Activated CD4-positive, alpha-beta T cell treated with anti-CD3 and anti-CD28 coated beads, Interleukin-2, Interleukin-4, amounts not matched to agents 100 ng/mL and 50 ng/mL, durations not matched to agents 16 hours and 8 hours (primary cell): ENCODE results near the gene TOLLIP.

Experiments
- DNase-seq: peaks from one replicate; pipeline ENCODE4 v3.0.0-alpha.2; 2020; ENCODE audit warnings: low spot score

TOLLIP gene

GRCh38 chr11:1298695-1299492 lies 10.5 kb downstream of the TOLLIP start:
- DNase-seq, result no peak

DNA sequence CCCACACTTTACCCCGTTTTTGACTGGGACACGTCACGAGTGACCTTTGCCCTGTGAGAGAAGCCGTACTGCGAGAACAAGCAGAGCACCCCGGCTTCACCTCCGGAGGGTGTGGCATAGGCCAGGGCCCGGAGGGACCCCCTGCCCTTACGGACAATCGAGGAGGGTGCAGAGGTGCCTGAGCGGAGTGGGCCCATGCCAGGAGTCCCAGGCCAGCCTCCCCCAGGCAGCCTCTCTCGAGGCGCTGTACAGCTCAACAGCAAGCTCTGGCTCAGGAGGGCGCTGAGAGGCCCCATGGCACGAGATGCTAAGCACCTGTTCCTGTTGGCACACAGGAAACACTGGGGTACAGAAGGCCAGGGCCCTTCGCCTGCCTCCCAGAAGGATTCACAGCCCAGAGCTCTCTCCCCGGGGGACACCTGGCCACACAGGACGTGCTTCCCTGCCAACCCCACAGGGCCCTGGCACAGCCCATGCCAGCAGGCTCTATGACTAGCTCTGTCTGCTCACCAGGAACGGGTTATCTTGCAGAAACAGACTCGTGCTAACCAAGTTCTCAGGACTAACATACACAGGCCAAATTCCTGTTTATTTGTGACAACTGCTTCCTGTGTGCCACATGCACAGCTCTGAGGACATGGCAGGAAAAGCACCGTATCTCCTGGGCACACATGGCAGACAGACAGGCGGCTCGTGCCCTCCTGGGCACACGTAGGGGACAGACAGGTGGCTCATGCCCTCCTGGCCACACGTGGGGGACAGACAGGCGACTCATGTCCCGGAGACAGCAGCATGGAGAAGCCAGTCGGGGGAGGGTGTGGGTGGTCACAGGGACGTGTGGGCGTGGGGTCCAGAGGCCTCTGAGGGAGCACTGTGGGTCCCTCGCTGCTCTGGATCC lies 11.6 kb downstream of the TOLLIP start:
- no peak for DNase-seq

DNA sequence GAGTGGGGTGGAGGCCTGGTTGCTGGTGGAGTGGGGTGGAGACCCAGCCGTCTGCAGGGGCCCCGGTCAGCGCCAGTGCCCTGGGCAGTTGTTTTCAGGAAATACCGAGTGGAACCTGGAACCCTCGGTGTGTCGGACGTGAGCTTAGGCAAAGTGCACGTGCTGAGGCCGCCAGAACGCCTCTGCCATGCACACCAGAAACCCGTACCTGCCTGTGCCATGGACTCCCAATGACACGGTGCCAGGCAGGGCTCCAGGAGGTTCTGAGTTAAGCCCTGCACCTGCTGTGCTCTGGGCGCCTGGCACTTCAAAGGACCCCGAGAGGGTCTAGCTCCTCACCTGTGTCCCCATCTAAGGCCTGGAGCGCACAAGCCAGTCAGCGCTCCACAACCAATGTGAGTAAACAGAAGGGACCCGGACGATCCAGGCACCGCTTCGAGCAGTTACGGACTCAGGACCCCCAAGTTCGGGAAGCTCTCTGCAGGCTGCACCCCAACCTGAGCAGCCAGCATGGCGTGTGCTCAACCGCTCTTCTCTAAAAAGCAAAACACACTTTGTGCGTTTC lies 12.3 kb downstream of the TOLLIP start:
- DNase-seq, result no peak

- no peak for DNase-seq
Measured at GRCh38 chr11:1296287-1296686, 13.1 kb downstream of the TOLLIP start.

- DNase-seq, result no peak
Measured at GRCh38 chr11:1295591-1295990, 13.8 kb downstream of the TOLLIP start.

DNA sequence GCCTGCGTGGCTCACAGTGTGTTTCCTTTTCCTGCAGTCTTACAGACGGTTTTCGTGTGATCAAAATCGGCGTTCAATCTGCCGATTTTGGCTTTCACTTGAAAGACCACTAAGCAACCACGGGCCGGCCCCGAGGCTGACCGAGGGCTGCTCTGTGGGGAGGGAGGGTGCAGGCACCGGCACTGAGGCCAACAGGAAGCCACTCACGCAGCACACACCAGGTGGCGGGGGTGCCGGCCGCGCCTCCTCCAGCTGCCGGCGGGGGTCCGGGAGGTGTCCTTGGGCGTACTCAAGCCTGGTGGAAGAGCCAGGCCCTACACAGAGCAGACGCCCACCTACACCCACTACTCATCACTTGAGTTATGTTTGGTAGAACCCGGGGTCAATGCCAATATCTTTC lies 14.3 kb downstream of the TOLLIP start:
- DNase-seq, result no peak

DNA sequence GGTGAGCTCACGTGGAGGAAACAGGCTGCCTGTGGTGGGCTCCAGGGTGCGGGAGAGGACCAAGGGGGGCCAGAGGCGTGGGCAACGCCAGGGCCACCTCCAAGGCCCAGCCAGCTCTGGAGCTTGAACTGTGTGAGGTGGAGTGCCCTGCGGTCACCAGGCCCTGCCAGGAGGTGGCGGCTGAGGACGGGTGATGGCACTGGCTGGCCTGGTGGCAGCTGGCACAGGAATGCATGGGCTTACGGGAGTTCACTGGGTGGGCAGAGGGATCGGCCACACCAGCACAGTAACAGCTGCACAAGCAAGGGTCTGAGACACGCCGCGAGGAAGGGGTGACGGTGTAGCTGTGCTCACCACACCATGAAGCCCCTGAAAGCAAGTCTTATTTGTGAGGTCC lies 15.8 kb downstream of the TOLLIP start:
- DNase-seq, result no peak

DNA sequence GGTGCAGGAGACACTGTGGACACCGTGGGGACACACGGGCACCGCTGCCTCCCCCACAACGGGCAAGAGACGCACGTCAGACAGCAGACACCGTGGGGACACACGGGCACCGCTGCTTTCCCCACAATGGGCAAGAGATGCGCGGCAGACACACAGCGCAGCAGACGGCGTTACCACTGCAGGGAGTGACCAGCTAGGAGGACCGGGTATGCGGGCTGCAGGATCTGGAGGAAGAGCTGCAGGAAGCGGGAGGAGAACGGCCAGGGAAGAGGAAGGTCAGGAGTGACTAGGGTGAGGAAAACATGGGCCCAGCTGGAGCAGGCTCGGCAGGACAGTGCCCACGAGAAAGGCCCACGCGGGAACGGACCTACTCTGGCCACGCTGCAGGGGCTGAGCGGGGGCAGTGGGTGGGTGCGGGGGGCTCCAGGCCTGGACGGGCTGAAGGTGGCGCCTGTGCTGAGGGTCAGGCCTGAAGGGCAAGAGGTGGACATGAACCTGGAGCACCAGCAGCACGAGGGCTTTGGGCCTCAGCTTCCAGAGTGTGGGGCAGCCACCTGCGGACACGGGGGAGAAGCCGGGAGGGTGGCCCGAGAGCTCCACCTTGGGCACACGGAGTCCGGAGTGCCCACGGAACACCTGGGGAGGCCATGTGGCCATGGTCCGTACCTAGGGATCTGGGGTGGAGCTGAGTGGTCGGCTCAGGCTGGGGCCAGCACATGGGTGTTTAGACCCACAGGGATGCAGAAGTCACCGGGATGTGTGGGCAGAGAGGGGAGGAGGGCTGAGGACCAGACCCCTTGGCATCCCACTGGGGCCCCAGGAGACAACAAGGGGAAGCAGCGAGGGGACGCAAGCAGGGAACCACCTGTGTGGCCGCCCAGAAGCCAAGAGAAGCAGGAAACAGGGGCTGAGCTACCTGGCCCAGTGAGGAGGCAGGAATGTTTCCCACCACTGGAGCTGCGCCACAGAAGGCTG lies 16.5 kb downstream of the TOLLIP start:
- DNase-seq, result no peak

GRCh38 chr11:1292018-1292643 lies 17.3 kb downstream of the TOLLIP start:
- no peak for DNase-seq

DNA sequence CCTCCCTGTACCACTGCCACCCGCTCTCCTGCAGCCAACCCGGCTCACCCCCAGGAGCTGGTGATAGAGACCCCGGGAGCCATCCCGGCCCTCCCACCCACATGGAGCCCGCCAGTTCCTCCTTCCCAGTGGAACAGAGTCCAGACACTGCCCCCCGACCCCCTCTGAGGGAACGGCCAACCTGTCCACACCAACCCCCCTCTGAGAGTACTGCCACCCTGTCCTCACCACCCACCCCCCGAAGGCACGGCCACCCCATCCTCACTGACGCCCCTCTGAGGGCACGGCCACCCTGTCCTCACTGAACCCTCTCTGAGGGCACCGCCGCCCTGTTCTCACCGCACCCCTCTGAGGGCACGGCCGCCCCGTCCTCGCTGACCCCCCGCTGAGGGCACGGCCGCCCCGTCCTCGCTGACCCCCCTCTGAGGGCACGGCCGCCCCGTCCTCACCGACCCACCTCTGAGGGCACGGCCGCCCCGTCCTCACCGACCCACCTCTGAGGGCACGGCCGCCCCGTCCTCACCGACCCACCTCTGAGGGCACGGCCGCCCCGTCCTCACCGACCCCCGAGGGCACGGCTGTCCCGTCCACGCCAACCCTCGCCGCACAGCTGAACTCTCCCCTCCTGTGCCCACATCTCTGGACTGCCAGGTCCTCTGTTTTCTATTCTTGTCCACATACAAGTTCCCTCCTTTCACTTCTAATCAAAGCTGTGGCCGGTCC lies 18.0 kb downstream of the TOLLIP start:
- DNase-seq, result no peak

DNA sequence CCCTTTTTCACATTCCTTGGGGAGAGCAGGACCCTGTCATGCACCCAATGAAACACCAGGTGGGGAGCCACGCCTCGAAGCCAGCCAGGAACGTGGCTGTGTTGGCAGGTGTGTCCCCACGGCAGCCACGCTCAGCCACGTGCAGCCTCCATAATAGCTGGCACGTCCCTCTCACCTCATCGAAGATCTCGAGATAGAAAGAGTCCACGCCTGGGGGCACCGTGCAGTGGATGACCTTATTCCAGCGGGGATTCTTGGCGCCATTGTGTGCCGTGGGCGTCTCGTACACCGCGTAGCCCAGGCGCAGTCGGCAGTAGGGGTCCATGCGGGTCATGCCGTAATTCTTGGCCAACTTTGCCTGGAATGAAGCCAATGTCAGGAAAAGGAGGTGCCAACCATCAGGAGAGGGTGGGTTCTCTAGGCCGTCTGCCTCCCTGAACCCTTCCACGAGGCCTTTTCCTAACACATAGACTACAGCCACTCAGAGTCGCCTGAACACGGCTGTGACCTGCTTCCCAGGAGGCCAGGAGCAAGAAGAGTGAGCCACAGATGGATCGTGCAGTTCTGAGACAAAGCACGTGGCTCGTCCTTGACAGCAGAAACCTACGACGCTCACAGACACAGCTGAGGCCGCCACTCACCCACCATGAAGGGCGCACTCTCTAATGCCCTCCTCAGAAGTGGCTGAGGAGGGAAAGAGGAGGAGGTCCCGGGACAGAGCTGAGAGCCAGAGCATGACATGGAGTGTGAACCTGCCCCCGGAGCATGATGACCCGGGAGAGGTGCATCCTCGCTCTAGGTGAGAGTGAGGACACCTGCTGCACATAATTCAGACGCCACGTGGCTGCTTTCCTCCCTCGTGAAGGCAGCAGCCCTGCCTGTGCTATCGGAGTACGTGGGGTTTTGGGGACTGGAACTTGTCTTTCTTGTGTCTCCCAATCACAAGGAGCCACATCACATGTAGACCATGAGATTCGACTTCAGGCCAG lies 19.1 kb downstream of the TOLLIP start:
- no peak for DNase-seq

- DNase-seq, result no peak
Measured at GRCh38 chr11:1289211-1289935, 20.1 kb downstream of the TOLLIP start.

DNA sequence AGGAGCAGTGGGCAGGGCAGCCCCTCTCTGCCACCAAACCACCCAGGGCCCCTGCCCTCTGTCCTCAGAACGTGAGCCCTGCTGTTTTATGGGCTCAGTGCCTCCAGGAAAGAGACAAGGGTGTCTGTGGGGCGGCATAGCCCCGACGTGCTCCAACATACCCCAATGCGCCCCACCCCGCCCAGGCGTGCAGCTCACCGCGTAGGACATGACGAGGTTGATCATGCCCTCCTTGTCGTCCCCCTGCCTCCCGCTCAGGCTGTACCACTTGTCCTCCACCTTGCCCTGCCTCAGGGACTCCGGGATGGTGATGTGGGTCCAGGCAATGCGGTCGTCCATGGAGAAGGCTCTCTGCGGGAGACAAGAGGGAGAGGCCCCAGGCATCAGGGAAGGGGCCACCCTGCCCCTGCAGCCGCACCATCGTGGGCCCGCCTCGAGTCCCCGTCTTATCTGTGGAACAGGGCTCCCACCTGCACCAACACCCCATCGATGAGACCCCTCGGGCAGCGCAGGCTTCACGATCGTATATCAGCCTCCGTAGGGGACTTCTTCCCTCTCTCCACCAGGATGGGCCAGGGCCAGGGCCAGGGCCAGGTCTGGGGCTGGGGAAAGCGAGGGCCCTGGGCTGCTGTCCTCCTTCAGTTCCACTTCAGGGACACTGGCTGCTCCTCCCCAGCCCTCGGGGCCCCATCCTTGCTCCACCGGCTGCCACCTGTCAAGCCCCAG lies 20.8 kb downstream of the TOLLIP start:
- no peak for DNase-seq

DNA sequence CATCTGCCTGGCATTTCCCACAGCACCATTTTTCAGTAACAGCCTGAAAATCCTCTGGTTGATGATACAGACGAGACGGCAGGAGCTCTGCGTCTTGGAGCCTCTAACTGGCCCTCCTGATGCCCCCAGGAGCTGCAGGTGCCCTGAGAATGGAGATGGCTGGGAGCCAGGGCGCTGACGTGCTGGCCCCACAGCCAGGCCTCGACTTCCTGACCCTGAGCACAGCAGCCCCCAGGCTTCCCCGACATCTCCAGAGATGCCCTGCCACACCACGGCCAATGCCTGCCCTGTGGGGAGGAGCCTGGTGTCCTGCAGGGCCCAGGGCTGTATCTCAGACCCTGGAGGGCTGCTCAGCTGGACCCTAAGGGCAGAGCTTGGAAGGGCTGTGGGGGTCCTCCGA lies 21.5 kb downstream of the TOLLIP start:
- no peak for DNase-seq

DNA sequence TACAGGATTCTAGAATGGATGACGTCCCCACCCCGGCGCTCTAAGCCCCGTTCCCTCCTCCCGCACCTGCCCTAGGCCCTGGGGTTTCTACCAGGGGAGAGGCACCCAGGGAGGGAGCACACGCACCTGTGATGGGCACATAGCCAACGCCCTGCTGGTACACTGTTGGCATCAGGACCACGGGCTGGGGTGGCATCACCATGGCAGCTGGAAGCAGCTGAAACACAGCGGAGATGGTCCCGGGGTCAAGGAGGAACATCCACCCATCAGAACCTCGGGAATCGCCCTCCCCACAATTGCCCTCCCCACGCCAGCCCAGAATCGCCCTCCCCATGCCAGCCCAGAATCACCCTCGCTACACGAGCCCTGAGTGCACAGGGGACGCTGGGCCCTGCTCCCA lies 23.6 kb downstream of the TOLLIP start:
- no peak for DNase-seq

DNA sequence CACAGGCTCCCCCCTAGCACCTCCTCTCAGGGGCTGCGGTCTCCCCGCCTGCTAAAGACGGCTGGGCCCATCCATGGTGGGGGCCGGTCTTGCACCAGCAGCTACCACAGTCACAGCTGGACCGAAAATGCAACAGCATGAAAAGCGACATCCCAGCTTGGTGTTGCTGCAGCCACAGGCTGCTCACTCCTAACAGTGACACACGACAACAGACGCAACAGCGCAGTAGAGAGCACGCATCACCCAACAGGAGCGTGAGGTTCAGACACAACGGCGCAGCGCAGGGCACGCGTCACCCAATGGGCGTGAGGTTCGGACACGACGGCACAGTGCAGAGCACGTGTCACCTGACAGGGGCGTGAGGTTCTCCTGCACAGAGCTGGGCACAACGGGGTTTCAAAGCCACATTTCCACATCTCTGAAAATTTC lies 24.1 kb downstream of the TOLLIP start:
- DNase-seq, result no peak

DNA sequence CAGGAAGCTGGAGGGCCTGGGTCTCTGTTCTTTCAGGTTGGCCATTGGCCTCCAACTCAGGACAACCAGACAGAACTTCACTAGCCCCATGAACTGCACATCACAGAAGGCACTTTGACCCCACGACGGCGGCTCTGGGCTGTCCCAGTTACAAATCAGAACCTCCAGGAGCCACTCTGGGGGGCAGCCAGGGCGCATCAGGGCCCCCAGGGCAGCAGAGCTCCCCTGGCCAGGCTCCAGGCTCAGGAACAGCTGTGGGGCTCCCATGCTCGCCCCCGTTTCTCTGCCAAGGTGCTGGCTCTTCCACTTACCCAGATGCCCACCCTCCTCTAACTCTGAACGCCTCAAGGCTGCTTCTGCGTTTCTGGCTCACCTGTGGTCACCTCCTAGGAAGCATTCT lies 25.5 kb downstream of the TOLLIP start:
- no peak for DNase-seq

GRCh38 chr11:1283091-1283511 lies 26.3 kb downstream of the TOLLIP start:
- no peak for DNase-seq
